KMS-11 (cell line): Measurements from ENCODE around the gene ANP32E.

ENCODE experiments used
- H2AFZ ChIP-seq: fragments of 200-600 bp; sonication (generic); 2 replicates; pipeline ENCODE4 v1.6.1; 2016; ENCODE audit warnings: antibody characterized with exemption, mixed run types, low read depth
- H3K27ac ChIP-seq: fragments of 200-600 bp; sonication (generic); 2 replicates; pipeline ENCODE4 v1.6.1; 2016; ENCODE audit warnings: mild to moderate bottlenecking, mixed run types
- H3K27me3 ChIP-seq: fragments of 200-600 bp; sonication (generic); 2 replicates; pipeline ENCODE4 v1.6.1; 2017; ENCODE audit warnings: mild to moderate bottlenecking, low read depth, mixed run types, moderate library complexity; ENCODE audit not compliant: insufficient read depth
- H3K36me3 ChIP-seq: fragments of 200-600 bp; sonication (generic); 2 replicates; pipeline ENCODE4 v1.6.1; 2017; ENCODE audit warnings: mild to moderate bottlenecking, mixed run types; ENCODE audit not compliant: insufficient read depth
- H3K4me1 ChIP-seq: fragments of 200-600 bp; sonication (generic); 2 replicates; pipeline ENCODE4 v1.6.1; 2016; ENCODE audit warnings: mild to moderate bottlenecking, low read depth, mixed run types; ENCODE audit not compliant: poor library complexity, severe bottlenecking
- H3K4me2 ChIP-seq: fragments of 200-600 bp; sonication (generic); 2 replicates; pipeline ENCODE4 v1.7.0; 2016; ENCODE audit warnings: mild to moderate bottlenecking, mixed run types
- H3K4me3 ChIP-seq: fragments of 200-600 bp; sonication (generic); IDR thresholded peaks from 2 replicates; pipeline ENCODE4 v1.6.1; 2017; ENCODE audit warnings: low read depth, low read length, mixed read lengths; ENCODE audit not compliant: insufficient read depth
- H3K79me2 ChIP-seq: fragments of 200-600 bp; sonication (generic); 2 replicates; pipeline ENCODE4 v1.6.1; 2016; ENCODE audit warnings: low read depth, mixed run types; ENCODE audit not compliant: insufficient read depth
- H3K9ac ChIP-seq: fragments of 200-600 bp; sonication (generic); 2 replicates; pipeline ENCODE4 v1.6.1; 2016; ENCODE audit warnings: mild to moderate bottlenecking, mixed run types
- H4K20me1 ChIP-seq: fragments of 200-600 bp; sonication (generic); 2 replicates; pipeline ENCODE4 v1.6.1; 2016; ENCODE audit warnings: mild to moderate bottlenecking, mixed run types; ENCODE audit not compliant: insufficient read depth
- CTCF ChIP-seq: fragments of 200-600 bp; sonication (generic); conservative IDR thresholded peaks from 2 replicates; pipeline ENCODE4 v1.6.1; 2017; ENCODE audit warnings: low read depth, mild to moderate bottlenecking, antibody characterized with exemption, low read length, moderate library complexity, mixed read lengths

The ANP32E gene

GRCh38 chr1:150281221-150281757 is 45.4 kb upstream of the ANP32E start:
- H3K27ac ChIP-seq = peak overlapping the region; percentile 53

GRCh38 chr1:150280138-150280707 is 44.3 kb upstream of the ANP32E start:
- Histone ChIP-seq H3K9ac (no peak overlapping the region), H3K27ac (no peak overlapping the region), H4K20me1 (no peaks in the 10 kb centered on the region), H3K4me1 (no peaks in the 10 kb centered on the region), H3K27me3 (no peaks in the 10 kb centered on the region), H2AFZ (no peak overlapping the region), H3K4me3 (no peak overlapping the region), H3K4me2 (peak overlapping the region; percentile 77; the same call in 1 of the 2 replicates), H3K79me2 (no peaks in the 10 kb centered on the region), H3K36me3 (no peaks in the 10 kb centered on the region)
- no peak for TF ChIP-seq CTCF

More at GRCh38 chr1:150281221-150281757, 45.4 kb upstream of the ANP32E start:
- peak overlapping the region; percentile 94 for H3K4me3 ChIP-seq
- H3K79me2 ChIP-seq = no peaks in the 10 kb centered on the region
- H3K9ac ChIP-seq = peak overlapping the region; percentile 62
- peak overlapping the region; percentile 77 for H3K4me2 ChIP-seq
- H3K36me3 ChIP-seq = no peaks in the 10 kb centered on the region
- no peaks in the 10 kb centered on the region for H3K27me3 ChIP-seq
- peak; percentile 91 for TF ChIP-seq CTCF
- peak overlapping the region; percentile 83 for H2AFZ ChIP-seq
- no peaks in the 10 kb centered on the region for H4K20me1 ChIP-seq
- H3K4me1 ChIP-seq = no peaks in the 10 kb centered on the region

- H3K27me3 ChIP-seq = no peaks in the 10 kb centered on the region
- no peak overlapping the region for H3K27ac ChIP-seq
- H4K20me1 ChIP-seq = no peaks in the 10 kb centered on the region
- no peak overlapping the region for H2AFZ ChIP-seq
- no peak overlapping the region for H3K4me3 ChIP-seq
- H3K36me3 ChIP-seq = no peaks in the 10 kb centered on the region
- peaks cover 8% of the 10 kb centered on the region for H3K4me1 ChIP-seq
- no peak for TF ChIP-seq CTCF
- no peak overlapping the region for H3K4me2 ChIP-seq
- no peak overlapping the region for H3K9ac ChIP-seq
- H3K79me2 ChIP-seq = peaks cover 4% of the 10 kb centered on the region; the same call in 1 of the 2 replicates
Measured at GRCh38 chr1:150273311-150273710, 37.4 kb upstream of the ANP32E start.

- Histone ChIP-seq H3K79me2 (peaks cover 22% of the 10 kb centered on the region), H3K27ac (no peak overlapping the region), H3K36me3 (no peaks in the 10 kb centered on the region; the same call in 1 of the 2 replicates), H4K20me1 (no peaks in the 10 kb centered on the region), H3K4me2 (no peak overlapping the region), H3K4me3 (no peak overlapping the region), H3K9ac (no peak overlapping the region), H2AFZ (no peak overlapping the region), H3K4me1 (peaks cover 20% of the 10 kb centered on the region), H3K27me3 (no peaks in the 10 kb centered on the region)
- no peak for TF ChIP-seq CTCF
Measured at GRCh38 chr1:150271291-150271959, 35.5 kb upstream of the ANP32E start.
